Keratinocyte (primary cell): ENCODE data around the gene EIF2D. TPM values are rescaled to one million over a fixed set of nuclear protein-coding genes. Genes with fewer than 3 reads are reported as not detected.

ENCODE experiments used
- DNase-seq: peaks from one replicate; pipeline ENCODE4 v3.0.0-alpha.2; 2011; ENCODE audit warnings: low read depth, missing footprints, low spot score
- FAIRE-seq: peaks from 2 replicates; lab custom pipeline; 2011; peaks lifted over from hg19 to GRCh38; lab: Jason Lieb, UNC
- H2AFZ ChIP-seq: 2 replicates; pipeline ENCODE4 v1.6.0; 2012; ENCODE audit warnings: low read length, control low read depth, inconsistent platforms; ENCODE audit not compliant: control insufficient read depth
- H3K27ac ChIP-seq: 2 replicates; pipeline ENCODE4 v1.5.1; 2011; ENCODE audit warnings: low read length; ENCODE audit not compliant: control insufficient read depth, insufficient read depth
- H3K27me3 ChIP-seq: 3 replicates; pipeline ENCODE4 v1.6.0; 2011; ENCODE audit warnings: low read length; ENCODE audit not compliant: control insufficient read depth, insufficient read depth; ENCODE audit errors: extremely low read depth
- H3K36me3 ChIP-seq, 2 experiments: 2 replicates in 1 of 2; 3 replicates in 1 of 2; pipeline ENCODE4 v1.5.1; 2011; ENCODE audit warnings: low read length in 2 of 2, mild to moderate bottlenecking in 1 of 2; ENCODE audit not compliant: control insufficient read depth in 2 of 2, insufficient read depth in 2 of 2; ENCODE audit errors: extremely low read depth in 1 of 2
- H3K4me1 ChIP-seq: 3 replicates; pipeline ENCODE4 v1.5.1; 2011; ENCODE audit warnings: low read length; ENCODE audit not compliant: control insufficient read depth, insufficient read depth; ENCODE audit errors: extremely low read depth
- H3K4me2 ChIP-seq: 3 replicates; pipeline ENCODE4 v1.6.0; 2011; ENCODE audit warnings: low read depth, low read length; ENCODE audit not compliant: control insufficient read depth, insufficient read depth; ENCODE audit errors: extremely low read depth
- H3K4me3 ChIP-seq, 3 experiments: fragments of 200-600 bp in 1 of 3; sonication (generic) in 1 of 3; 2 replicates in 2 of 3; 3 replicates in 1 of 3; pipeline ENCODE4 v1.5.1; 2011 to 2016; ENCODE audit warnings: low read length in 3 of 3, mild to moderate bottlenecking in 3 of 3, control low read depth in 2 of 3, inconsistent platforms in 1 of 3, low read depth in 1 of 3, mixed read lengths in 1 of 3, mixed run types in 1 of 3, moderate library complexity in 1 of 3; ENCODE audit not compliant: control insufficient read depth in 2 of 3, insufficient read depth in 2 of 3; ENCODE audit errors: extremely low read depth in 1 of 3
- H3K79me2 ChIP-seq: 2 replicates; pipeline ENCODE4 v1.6.0; 2012; ENCODE audit warnings: low read length; ENCODE audit not compliant: control insufficient read depth, insufficient read depth
- H3K9ac ChIP-seq: 3 replicates; pipeline ENCODE4 v1.6.0; 2011; ENCODE audit warnings: low read length; ENCODE audit not compliant: control insufficient read depth, insufficient read depth; ENCODE audit errors: extremely low read depth
- H3K9me1 ChIP-seq: 3 replicates; pipeline ENCODE4 v1.6.0; 2011; ENCODE audit warnings: low read length; ENCODE audit not compliant: control insufficient read depth, insufficient read depth; ENCODE audit errors: extremely low read depth
- H3K9me3 ChIP-seq: 2 replicates; pipeline ENCODE4 v1.5.1; 2012; ENCODE audit warnings: low read depth, low read length; ENCODE audit not compliant: control insufficient read depth
- H4K20me1 ChIP-seq: 3 replicates; pipeline ENCODE4 v1.6.0; 2011; ENCODE audit warnings: low read length; ENCODE audit not compliant: control insufficient read depth, insufficient read depth; ENCODE audit errors: extremely low read depth
- EZH2 ChIP-seq: IDR thresholded peaks from one replicate; pipeline ENCODE4 v1.6.1; 2012; ENCODE audit warnings: inconsistent platforms, mild to moderate bottlenecking, low read length, moderate library complexity
- dilution Hi-C: fragments of 300-500 bp; cut with MboI; formaldehyde crosslinking; loops from one replicate; pipeline ENCODE4 v1.7.0; 2020; ENCODE audit warnings: low sequenced_read_pairs; ENCODE audit not compliant: extremely low pct_ligation_motif_present
- polyA plus RNA-seq, 5 experiments: library from polyadenylated mRNA; depleted of rRNA in 3 of 5; stranded (reverse) in 3 of 5; stranded (forward) in 1 of 5; unstranded in 1 of 5; fragments of >200 nt; gene quantifications; 1 replicate in 1 of 5; 2 replicates in 3 of 5; 3 replicates in 1 of 5; pipeline versions ENCODE4 v1.2.1 to v1.2.3, GENCODE V29; 2011 to 2012; ENCODE audit warnings: missing spikeins in 2 of 5, low read depth in 1 of 5, low replicate concordance in 1 of 5
- TF ChIP-seq, protein P1 (sequence below), 3 experiments: IDR thresholded peaks in 1 of 3; conservative IDR thresholded peaks in 1 of 3; optimal IDR thresholded peaks in 1 of 3; 2 replicates in 2 of 3; 3 replicates in 1 of 3; pipeline versions ENCODE3 to v1.5.1; 2011; ENCODE audit warnings: low read length in 3 of 3, mild to moderate bottlenecking in 3 of 3, moderate library complexity in 2 of 3, control low read depth in 1 of 3, inconsistent platforms in 1 of 3; ENCODE audit not compliant: insufficient read depth in 2 of 3; ENCODE audit errors: extremely low read depth in 1 of 3

The EIF2D gene
- polyA plus RNA-seq, 1 donor (not counting 4 experiments of a cell fraction or from before 2014, with no cell fraction given) = 60.6 TPM

- Histone ChIP-seq H3K4me3 (no peak overlapping the region), H3K27me3 (no peaks in the 10 kb centered on the region), H3K9me1 (no peaks in the 10 kb centered on the region), H3K27ac (no peak overlapping the region), H3K36me3 (no peaks in the 10 kb centered on the region), H2AFZ (no peak overlapping the region), H3K4me1 (no peaks in the 10 kb centered on the region), H3K79me2 (no peaks in the 10 kb centered on the region), H3K9ac (no peak overlapping the region), H3K9me3 (no peaks in the 10 kb centered on the region), H4K20me1 (no peaks in the 10 kb centered on the region), H3K4me2 (no peak overlapping the region)
- FAIRE-seq = no peak
- dilution Hi-C loops = no loop called here
- TF ChIP-seq EZH2 = no peak
- TF ChIP-seq, protein P1, sequence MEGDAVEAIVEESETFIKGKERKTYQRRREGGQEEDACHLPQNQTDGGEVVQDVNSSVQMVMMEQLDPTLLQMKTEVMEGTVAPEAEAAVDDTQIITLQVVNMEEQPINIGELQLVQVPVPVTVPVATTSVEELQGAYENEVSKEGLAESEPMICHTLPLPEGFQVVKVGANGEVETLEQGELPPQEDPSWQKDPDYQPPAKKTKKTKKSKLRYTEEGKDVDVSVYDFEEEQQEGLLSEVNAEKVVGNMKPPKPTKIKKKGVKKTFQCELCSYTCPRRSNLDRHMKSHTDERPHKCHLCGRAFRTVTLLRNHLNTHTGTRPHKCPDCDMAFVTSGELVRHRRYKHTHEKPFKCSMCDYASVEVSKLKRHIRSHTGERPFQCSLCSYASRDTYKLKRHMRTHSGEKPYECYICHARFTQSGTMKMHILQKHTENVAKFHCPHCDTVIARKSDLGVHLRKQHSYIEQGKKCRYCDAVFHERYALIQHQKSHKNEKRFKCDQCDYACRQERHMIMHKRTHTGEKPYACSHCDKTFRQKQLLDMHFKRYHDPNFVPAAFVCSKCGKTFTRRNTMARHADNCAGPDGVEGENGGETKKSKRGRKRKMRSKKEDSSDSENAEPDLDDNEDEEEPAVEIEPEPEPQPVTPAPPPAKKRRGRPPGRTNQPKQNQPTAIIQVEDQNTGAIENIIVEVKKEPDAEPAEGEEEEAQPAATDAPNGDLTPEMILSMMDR (optimal IDR thresholded peaks at IDR 0.05 in 1 of 3, IDR thresholded peaks at IDR 0.05 in 1 of 3, conservative IDR thresholded peaks at IDR 0.05 in 1 of 3; ENCODE audit: extremely low read depth in 1 of 3, insufficient read depth in 2 of 3, low read length in 3 of 3) = no peak
- DNase-seq = no peak
Measured at GRCh38 chr1:206577626-206578025, 34.6 kb downstream of the EIF2D start.

DNA sequence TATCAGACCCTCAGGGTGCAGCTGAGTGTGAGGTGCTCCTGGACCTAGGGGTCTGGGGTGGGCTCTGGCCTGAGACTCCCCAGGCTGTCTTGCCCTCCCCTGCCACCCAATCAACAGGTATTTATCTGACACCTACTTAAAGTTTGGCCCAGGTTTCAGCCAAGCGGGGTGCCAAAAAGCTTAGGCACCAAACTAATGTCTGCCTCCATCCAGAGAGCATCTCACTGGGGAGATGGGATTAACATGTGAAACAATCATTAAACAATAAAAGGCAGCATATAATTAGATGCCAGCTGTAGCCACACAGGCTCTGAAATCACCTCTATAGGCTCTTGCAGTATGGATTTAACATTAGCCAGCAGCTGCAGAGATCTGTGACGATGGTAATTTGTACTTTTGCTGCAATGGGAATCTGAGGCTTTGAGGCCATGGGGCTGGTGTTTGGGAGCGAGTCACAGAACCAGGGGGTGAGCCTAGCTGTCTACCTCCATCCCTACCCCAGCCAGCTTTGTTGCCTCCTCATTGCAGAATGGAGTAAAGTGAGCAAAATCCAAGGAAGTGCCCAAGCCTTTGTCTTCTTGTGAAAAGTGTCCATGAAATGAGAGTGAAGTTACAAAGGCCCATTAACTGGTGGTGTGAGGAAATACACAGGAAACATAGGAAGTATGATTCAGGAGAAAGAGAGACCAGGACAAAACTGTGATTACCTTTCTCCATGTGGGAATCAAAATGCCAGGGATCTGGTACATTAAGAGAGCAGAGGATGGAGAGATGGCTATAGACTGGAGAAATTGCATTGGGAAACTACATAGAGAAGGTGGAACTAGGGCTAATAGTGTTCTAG lies 36.1 kb downstream of the EIF2D start:
- Histone ChIP-seq H2AFZ (no peak overlapping the region), H3K4me2 (no peak overlapping the region), H4K20me1 (no peaks in the 10 kb centered on the region), H3K36me3 (no peaks in the 10 kb centered on the region), H3K27ac (no peak overlapping the region), H3K4me1 (no peaks in the 10 kb centered on the region), H3K4me3 (no peak overlapping the region), H3K79me2 (no peaks in the 10 kb centered on the region), H3K9me1 (no peaks in the 10 kb centered on the region), H3K9ac (no peak overlapping the region), H3K27me3 (no peaks in the 10 kb centered on the region), H3K9me3 (no peaks in the 10 kb centered on the region)
- dilution Hi-C loops = no loop called here
- DNase-seq (no peak), FAIRE-seq (no peak)
- TF ChIP-seq, protein P1 (optimal IDR thresholded peaks at IDR 0.05 in 1 of 3, IDR thresholded peaks at IDR 0.05 in 1 of 3, conservative IDR thresholded peaks at IDR 0.05 in 1 of 3; ENCODE audit: extremely low read depth in 1 of 3, insufficient read depth in 2 of 3, low read length in 3 of 3) = no peak
- TF ChIP-seq EZH2 = no peak
